Activated T-cell treated with anti-CD3 and anti-CD28 coated beads for 1 hour (primary cell): Measurements from ENCODE around the gene BAG5.

ENCODE experiments used
- DNase-seq: peaks from one replicate; pipeline ENCODE4 v3.0.0-alpha.2; 2020; ENCODE audit warnings: low read depth

Gene BAG5

GRCh38 chr14:103563844-103564505, 1.5 kb upstream of the BAG5 start:
- DNase-seq = no peak

- no peak for DNase-seq
Measured at GRCh38 chr14:103563226-103563620, 766 bp upstream of the BAG5 start.

- no peak for DNase-seq
Measured at GRCh38 chr14:103562179-103562428, 353 bp downstream of the BAG5 start.

GRCh38 chr14:103561381-103562178, 877 bp downstream of the BAG5 start:
- DNase-seq = no peak

- no peak for DNase-seq
Measured at GRCh38 chr14:103560691-103561090, 1.8 kb downstream of the BAG5 start.

GRCh38 chr14:103559766-103560165, 2.7 kb downstream of the BAG5 start:
- no peak for DNase-seq

GRCh38 chr14:103558071-103558882, 4.2 kb downstream of the BAG5 start:
- no peak for DNase-seq

- DNase-seq = no peak
Measured at GRCh38 chr14:103556946-103557758, 5.3 kb downstream of the BAG5 start.

- DNase-seq = no peak
Measured at GRCh38 chr14:103555559-103556337, 6.7 kb downstream of the BAG5 start.

- no peak for DNase-seq
Measured at GRCh38 chr14:103552846-103553210, 9.6 kb downstream of the BAG5 start.

GRCh38 chr14:103552011-103552845, 10.2 kb downstream of the BAG5 start:
- no peak for DNase-seq

- DNase-seq = no peak
Measured at GRCh38 chr14:103551338-103551762, 11.1 kb downstream of the BAG5 start.

GRCh38 chr14:103550451-103551337, 11.8 kb downstream of the BAG5 start:
- no peak for DNase-seq

GRCh38 chr14:103549361-103550311, 12.8 kb downstream of the BAG5 start:
- no peak for DNase-seq

- no peak for DNase-seq
Measured at GRCh38 chr14:103548463-103549351, 13.8 kb downstream of the BAG5 start.

- DNase-seq = no peak
Measured at GRCh38 chr14:103547941-103548462, 14.5 kb downstream of the BAG5 start.

- DNase-seq = no peak
Measured at GRCh38 chr14:103547455-103547940, 15.0 kb downstream of the BAG5 start.
